ENCODE data around the gene GPC6. TPM values are rescaled to one million over a fixed set of nuclear protein-coding genes. Genes with fewer than 3 reads are reported as not detected.

GPC6 gene
- total RNA-seq, 1 donor from 2014 or later, result 42.9 TPM

GRCh38 chr13:93345024-93345423, 118.4 kb downstream of the GPC6 start:
- H3K27ac ChIP-seq, result peak overlapping the region; percentile 6
- H3K9ac ChIP-seq, result no peak overlapping the region
- peaks cover 36% of the 10 kb centered on the region for H3K4me1 Mint-ChIP-seq
- peak overlapping the region; percentile 6 for H3K4me2 ChIP-seq
- peaks cover 26% of the 10 kb centered on the region for H3K4me1 ChIP-seq
- H3K27me3 ChIP-seq, result no peaks in the 10 kb centered on the region
- TF ChIP-seq CTCF (IDR thresholded peaks at IDR 0.05) (no peak), EZH2phosphoT487 (IDR thresholded peaks at IDR 0.05) (no peak), EZH2 (IDR thresholded peaks at IDR 0.05) (no peak)
- H3K27ac Mint-ChIP-seq, result peak overlapping the region; percentile 80
- H2AFZ ChIP-seq (replicated peaks), result no peak overlapping the region
- H3K9me3 ChIP-seq (ENCODE audit: low read depth), result no peaks in the 10 kb centered on the region
- peaks cover 30% of the 10 kb centered on the region for H3K9me3 Mint-ChIP-seq
- H3K79me2 ChIP-seq (ENCODE audit: low read depth), result no peaks in the 10 kb centered on the region
- no peaks in the 10 kb centered on the region for H4K20me1 ChIP-seq (ENCODE audit: low read depth)
- no peak for DNase-seq (ENCODE audit: low spot score)
- H3K36me3 Mint-ChIP-seq, result peaks cover 19% of the 10 kb centered on the region
- no peak overlapping the region for H3K4me3 Mint-ChIP-seq
- H3K4me3 ChIP-seq, result no peak overlapping the region
- H3F3A ChIP-seq (ENCODE audit: low read depth), result no peaks in the 10 kb centered on the region
- H3K36me3 ChIP-seq, result no peaks in the 10 kb centered on the region
- H3K27me3 Mint-ChIP-seq (ENCODE audit: insufficient read depth, low read depth), result peaks cover 10% of the 10 kb centered on the region

GRCh38 chr13:93345770-93346169, 119.2 kb downstream of the GPC6 start:
- Mint-ChIP-seq H3K4me1 (peaks cover 36% of the 10 kb centered on the region), H3K27ac (peak overlapping the region; percentile 87), H3K27me3 (ENCODE audit: insufficient read depth, low read depth) (peaks cover 10% of the 10 kb centered on the region), H3K4me3 (no peak overlapping the region), H3K9me3 (peaks cover 27% of the 10 kb centered on the region), H3K36me3 (peaks cover 19% of the 10 kb centered on the region)
- H2AFZ ChIP-seq (replicated peaks), result no peak overlapping the region
- peaks cover 26% of the 10 kb centered on the region for H3K4me1 ChIP-seq
- no peaks in the 10 kb centered on the region for H3F3A ChIP-seq (ENCODE audit: low read depth)
- H3K79me2 ChIP-seq (ENCODE audit: low read depth), result no peaks in the 10 kb centered on the region
- H3K27ac ChIP-seq, result peak overlapping the region; percentile 48
- DNase-seq (ENCODE audit: low spot score), result no peak
- H3K9me3 ChIP-seq (ENCODE audit: low read depth), result no peaks in the 10 kb centered on the region
- H3K4me2 ChIP-seq, result peak overlapping the region; percentile 50
- no peaks in the 10 kb centered on the region for H3K36me3 ChIP-seq
- no peaks in the 10 kb centered on the region for H4K20me1 ChIP-seq (ENCODE audit: low read depth)
- H3K4me3 ChIP-seq, result no peak overlapping the region
- TF ChIP-seq EZH2 (IDR thresholded peaks at IDR 0.05) (no peak), EZH2phosphoT487 (IDR thresholded peaks at IDR 0.05) (no peak), CTCF (IDR thresholded peaks at IDR 0.05) (no peak)
- no peak overlapping the region for H3K9ac ChIP-seq
- H3K27me3 ChIP-seq, result no peaks in the 10 kb centered on the region

GRCh38 chr13:93352616-93353015, 126.0 kb downstream of the GPC6 start:
- H3K4me3 ChIP-seq, result no peak overlapping the region
- Mint-ChIP-seq H3K4me3 (no peak overlapping the region), H3K27ac (no peak overlapping the region), H3K4me1 (no peaks in the 10 kb centered on the region), H3K27me3 (ENCODE audit: insufficient read depth, low read depth) (peaks cover 1% of the 10 kb centered on the region), H3K9me3 (peaks cover 8% of the 10 kb centered on the region), H3K36me3 (peaks cover 10% of the 10 kb centered on the region)
- no peak for DNase-seq (ENCODE audit: low spot score)
- H3K27ac ChIP-seq, result no peak overlapping the region
- no peaks in the 10 kb centered on the region for H3F3A ChIP-seq (ENCODE audit: low read depth)
- H3K4me1 ChIP-seq, result no peaks in the 10 kb centered on the region
- H2AFZ ChIP-seq (replicated peaks), result no peak overlapping the region
- TF ChIP-seq CTCF (IDR thresholded peaks at IDR 0.05), result no peak
- TF ChIP-seq EZH2phosphoT487 (IDR thresholded peaks at IDR 0.05), result no peak
- no peak overlapping the region for H3K4me2 ChIP-seq
- H3K9me3 ChIP-seq (ENCODE audit: low read depth), result no peaks in the 10 kb centered on the region
- no peaks in the 10 kb centered on the region for H3K27me3 ChIP-seq
- no peaks in the 10 kb centered on the region for H4K20me1 ChIP-seq (ENCODE audit: low read depth)
- no peaks in the 10 kb centered on the region for H3K79me2 ChIP-seq (ENCODE audit: low read depth)
- H3K9ac ChIP-seq, result no peak overlapping the region
- no peaks in the 10 kb centered on the region for H3K36me3 ChIP-seq

All from neural progenitor cell (in vitro differentiated cells).